Dendritic cell treated with granulocyte-macrophage colony-stimulating factor and Interleukin-4, amounts not matched to agents 40 ng/mL and 50 ng/mL, for 4 days (primary cell): Measurements from ENCODE around the gene CCDC77.

Source experiments
- H3K27ac Mint-ChIP-seq: one replicate; pipeline ENCODE4 v1.8.0; 2022; ENCODE audit warnings: mild to moderate bottlenecking, mixed read lengths
- H3K27me3 Mint-ChIP-seq: one replicate; pipeline ENCODE4 v1.8.0; 2022; ENCODE audit warnings: mild to moderate bottlenecking, mixed read lengths
- H3K36me3 Mint-ChIP-seq: one replicate; pipeline ENCODE4 v1.8.0; 2022; ENCODE audit warnings: low read depth, mixed read lengths
- H3K4me1 Mint-ChIP-seq: one replicate; pipeline ENCODE4 v1.8.0; 2022; ENCODE audit warnings: low read depth, mixed read lengths
- H3K4me3 Mint-ChIP-seq: one replicate; pipeline ENCODE4 v1.8.0; 2022; ENCODE audit warnings: mild to moderate bottlenecking, moderate library complexity, mixed read lengths
- H3K9me3 Mint-ChIP-seq: one replicate; pipeline ENCODE4 v1.8.0; 2022; ENCODE audit warnings: mixed read lengths
- intact Hi-C: fragments of 100-400 bp; cut with micrococcal nuclease; formaldehyde crosslinking; loops from one replicate; pipeline ENCODE4 v1.15.0; 2022

Gene CCDC77

GRCh38 chr12:460261-461230 is 59.1 kb downstream of the CCDC77 start:
- Mint-ChIP-seq H3K4me1 (peaks cover 11% of the 10 kb centered on the region), H3K9me3 (no peaks in the 10 kb centered on the region), H3K36me3 (no peaks in the 10 kb centered on the region), H3K27ac (no peak overlapping the region), H3K27me3 (peaks cover 86% of the 10 kb centered on the region), H3K4me3 (peak overlapping the region; percentile 37)
- intact Hi-C loops, result no loop called here

- Mint-ChIP-seq H3K27me3 (peaks cover 81% of the 10 kb centered on the region), H3K4me3 (no peak overlapping the region), H3K27ac (no peak overlapping the region), H3K9me3 (no peaks in the 10 kb centered on the region), H3K4me1 (peaks cover 11% of the 10 kb centered on the region), H3K36me3 (no peaks in the 10 kb centered on the region)
- intact Hi-C loops, result no loop called here
Observed at GRCh38 chr12:461425-461824, 60.0 kb downstream of the CCDC77 start.

DNA sequence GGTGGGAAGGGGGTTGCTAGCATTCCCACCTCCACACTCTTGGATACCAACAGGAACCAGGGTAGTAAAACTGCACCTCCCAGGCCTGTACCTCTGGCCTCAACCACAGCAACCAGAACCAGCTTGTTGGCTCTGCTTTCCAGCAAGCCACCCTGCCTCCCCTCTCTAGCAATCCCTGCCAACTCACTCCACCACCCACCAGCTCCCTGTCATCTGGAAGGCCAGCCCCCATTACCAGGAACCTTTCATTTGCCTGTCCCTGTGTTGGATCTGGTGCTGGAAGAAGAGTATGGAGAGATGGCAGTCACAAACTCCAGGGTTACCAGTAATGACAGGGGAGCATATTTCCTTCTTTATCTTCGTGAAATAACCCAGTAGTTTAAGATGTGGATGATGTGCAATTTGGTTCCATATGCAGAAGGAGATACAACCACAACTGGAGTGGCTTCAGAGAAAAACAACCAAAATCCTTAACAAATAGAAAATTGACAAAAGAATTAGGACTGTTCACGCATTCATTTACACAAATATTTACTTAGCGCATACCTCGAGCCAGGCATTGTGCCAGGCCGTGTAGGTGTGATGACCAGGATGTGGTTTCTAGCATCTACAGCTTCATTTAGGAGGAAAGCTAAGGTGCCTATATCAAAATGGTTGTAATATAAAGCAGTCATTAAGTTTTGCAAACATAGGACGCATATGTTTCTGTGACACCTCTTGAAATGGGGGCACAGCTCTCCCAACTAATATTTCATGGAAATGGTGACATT is 61.7 kb downstream of the CCDC77 start:
- Mint-ChIP-seq H3K4me3 (no peak overlapping the region), H3K27me3 (peaks cover 64% of the 10 kb centered on the region), H3K36me3 (no peaks in the 10 kb centered on the region), H3K9me3 (no peaks in the 10 kb centered on the region), H3K4me1 (peaks cover 11% of the 10 kb centered on the region), H3K27ac (no peak overlapping the region)
- intact Hi-C loops, result no loop called here

GRCh38 chr12:464484-465267 is 63.2 kb downstream of the CCDC77 start:
- Mint-ChIP-seq H3K4me1 (peaks cover 6% of the 10 kb centered on the region), H3K9me3 (no peaks in the 10 kb centered on the region), H3K4me3 (no peak overlapping the region), H3K36me3 (no peaks in the 10 kb centered on the region), H3K27ac (no peak overlapping the region), H3K27me3 (peaks cover 58% of the 10 kb centered on the region)
- intact Hi-C loops, result no loop called here

DNA sequence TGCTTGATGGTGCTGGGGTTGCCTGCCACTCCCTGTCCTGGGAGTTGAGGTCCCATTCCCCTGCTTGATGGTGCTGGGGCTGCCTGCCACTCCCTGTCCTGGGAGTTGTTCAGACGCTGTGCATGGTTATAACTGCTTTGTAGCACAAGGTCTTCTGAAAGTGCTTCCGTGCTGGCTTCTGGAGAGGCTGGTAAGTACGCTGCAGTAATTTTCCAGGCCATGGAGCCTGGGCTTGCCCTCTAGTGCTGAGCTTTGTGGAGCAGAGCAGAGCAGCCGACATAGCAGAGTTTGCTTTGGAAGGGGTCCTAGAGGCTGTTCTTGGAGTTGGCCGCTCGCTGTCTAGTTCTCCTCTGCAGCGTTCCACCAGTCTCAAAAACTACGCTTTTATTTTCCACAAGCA is 64.6 kb downstream of the CCDC77 start:
- H3K27me3 Mint-ChIP-seq, result peaks cover 53% of the 10 kb centered on the region
- H3K4me3 Mint-ChIP-seq, result no peak overlapping the region
- no peaks in the 10 kb centered on the region for H3K36me3 Mint-ChIP-seq
- H3K9me3 Mint-ChIP-seq, result no peaks in the 10 kb centered on the region
- no peak overlapping the region for H3K27ac Mint-ChIP-seq
- intact Hi-C loops, result no loop called here
- peaks cover 2% of the 10 kb centered on the region for H3K4me1 Mint-ChIP-seq

DNA sequence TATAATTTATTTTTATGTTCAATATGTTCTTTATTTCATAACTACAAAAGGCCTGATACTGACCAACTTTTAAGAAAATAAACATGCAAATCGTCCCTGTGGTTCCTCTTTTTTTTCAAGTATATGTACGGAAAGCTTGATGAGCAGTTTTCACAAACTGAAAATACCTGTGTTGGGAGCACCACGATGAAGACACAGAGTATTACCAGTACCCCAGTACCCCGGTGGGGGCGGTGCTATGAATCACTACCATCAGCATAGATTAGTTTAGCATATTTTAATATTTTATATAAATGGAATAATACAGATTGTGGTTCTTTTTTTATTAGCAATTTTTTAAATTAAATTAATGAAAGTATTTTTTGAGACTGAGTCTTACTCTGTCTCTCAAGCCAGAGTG is 65.3 kb downstream of the CCDC77 start:
- H3K4me3 Mint-ChIP-seq, result no peak overlapping the region
- no peaks in the 10 kb centered on the region for H3K4me1 Mint-ChIP-seq
- no peaks in the 10 kb centered on the region for H3K9me3 Mint-ChIP-seq
- intact Hi-C loops, result no loop called here
- peaks cover 47% of the 10 kb centered on the region for H3K27me3 Mint-ChIP-seq
- H3K36me3 Mint-ChIP-seq, result no peaks in the 10 kb centered on the region
- no peak overlapping the region for H3K27ac Mint-ChIP-seq

DNA sequence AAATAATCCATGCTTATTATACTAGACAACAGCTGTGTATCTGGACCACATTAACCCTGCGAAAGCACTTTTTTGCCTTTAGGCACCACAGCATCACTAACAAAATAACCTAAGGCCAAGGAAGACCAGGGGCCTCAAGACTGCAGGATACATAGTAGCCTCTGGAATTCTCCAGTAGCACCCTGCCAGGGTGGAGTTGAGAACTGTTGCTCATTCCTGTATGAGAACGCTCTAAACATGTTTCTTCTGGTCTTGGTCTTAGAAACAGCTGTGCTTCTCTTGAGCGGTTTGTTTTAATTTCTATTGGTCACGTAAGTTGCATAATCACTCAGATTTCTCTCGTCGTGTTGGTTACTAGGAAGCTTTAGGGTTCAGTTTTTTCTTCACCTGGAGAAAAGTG is 66.1 kb downstream of the CCDC77 start:
- peaks cover 41% of the 10 kb centered on the region for H3K27me3 Mint-ChIP-seq
- H3K9me3 Mint-ChIP-seq, result no peaks in the 10 kb centered on the region
- no peak overlapping the region for H3K4me3 Mint-ChIP-seq
- H3K36me3 Mint-ChIP-seq, result no peaks in the 10 kb centered on the region
- no peaks in the 10 kb centered on the region for H3K4me1 Mint-ChIP-seq
- intact Hi-C loops, result no loop called here
- H3K27ac Mint-ChIP-seq, result no peak overlapping the region

- no peaks in the 10 kb centered on the region for H3K9me3 Mint-ChIP-seq
- no peak overlapping the region for H3K27ac Mint-ChIP-seq
- intact Hi-C loops, result no loop called here
- peaks cover 40% of the 10 kb centered on the region for H3K27me3 Mint-ChIP-seq
- no peak overlapping the region for H3K4me3 Mint-ChIP-seq
- no peaks in the 10 kb centered on the region for H3K4me1 Mint-ChIP-seq
- H3K36me3 Mint-ChIP-seq, result no peaks in the 10 kb centered on the region
Observed at GRCh38 chr12:468671-469389, 67.4 kb downstream of the CCDC77 start.

- H3K4me1 Mint-ChIP-seq, result no peaks in the 10 kb centered on the region
- H3K4me3 Mint-ChIP-seq, result no peak overlapping the region
- peaks cover 36% of the 10 kb centered on the region for H3K27me3 Mint-ChIP-seq
- H3K27ac Mint-ChIP-seq, result no peak overlapping the region
- intact Hi-C loops, result no loop called here
- no peaks in the 10 kb centered on the region for H3K9me3 Mint-ChIP-seq
- H3K36me3 Mint-ChIP-seq, result no peaks in the 10 kb centered on the region
Observed at GRCh38 chr12:470133-470532, 68.7 kb downstream of the CCDC77 start.

- intact Hi-C loops, result no loop called here
- Mint-ChIP-seq H3K27ac (no peak overlapping the region), H3K4me1 (no peaks in the 10 kb centered on the region), H3K4me3 (no peak overlapping the region), H3K36me3 (no peaks in the 10 kb centered on the region), H3K9me3 (no peaks in the 10 kb centered on the region), H3K27me3 (peaks cover 46% of the 10 kb centered on the region)
Observed at GRCh38 chr12:473198-473597, 71.8 kb downstream of the CCDC77 start.

GRCh38 chr12:473863-474577 is 72.6 kb downstream of the CCDC77 start:
- Mint-ChIP-seq H3K36me3 (no peaks in the 10 kb centered on the region), H3K4me3 (no peak overlapping the region), H3K9me3 (no peaks in the 10 kb centered on the region), H3K27me3 (peaks cover 40% of the 10 kb centered on the region), H3K27ac (no peak overlapping the region), H3K4me1 (no peaks in the 10 kb centered on the region)
- intact Hi-C loops, result no loop called here

GRCh38 chr12:475286-475685 is 73.8 kb downstream of the CCDC77 start:
- no peaks in the 10 kb centered on the region for H3K9me3 Mint-ChIP-seq
- peaks cover 38% of the 10 kb centered on the region for H3K27me3 Mint-ChIP-seq
- no peaks in the 10 kb centered on the region for H3K4me1 Mint-ChIP-seq
- no peaks in the 10 kb centered on the region for H3K36me3 Mint-ChIP-seq
- no peak overlapping the region for H3K4me3 Mint-ChIP-seq
- no peak overlapping the region for H3K27ac Mint-ChIP-seq
- intact Hi-C loops, result no loop called here

GRCh38 chr12:479161-479560 is 77.7 kb downstream of the CCDC77 start:
- intact Hi-C loops, result no loop called here
- Mint-ChIP-seq H3K4me1 (no peaks in the 10 kb centered on the region), H3K4me3 (no peak overlapping the region), H3K36me3 (no peaks in the 10 kb centered on the region), H3K27me3 (peaks cover 31% of the 10 kb centered on the region), H3K9me3 (no peaks in the 10 kb centered on the region), H3K27ac (no peak overlapping the region)
